Osteocyte (in vitro differentiated cells): ENCODE results near the gene SPART. TPM values are rescaled to one million over a fixed set of nuclear protein-coding genes. Genes with fewer than 3 reads are reported as not detected.
A peak's percentile ranks its signal among the peaks of the same experiment; 100 is the strongest.
"Not testable (repeated sequence)": the region's sequence is repeated elsewhere in the genome, so short reads cannot be mapped to it uniquely, and the experiment has no call there.

Experiments used
- DNase-seq: peaks from one replicate; pipeline ENCODE4 v3.0.0; 2021; ENCODE audit warnings: mixed read lengths; ENCODE audit not compliant: unreplicated experiment; ENCODE audit errors: extremely low spot score
- H3K27ac Mint-ChIP-seq: one replicate; pipeline ENCODE4 v1.8.0; 2021; ENCODE audit warnings: mild to moderate bottlenecking, mixed read lengths; ENCODE audit not compliant: unreplicated experiment
- H3K27me3 Mint-ChIP-seq: one replicate; pipeline ENCODE4 v1.8.0; 2021; ENCODE audit warnings: mixed read lengths; ENCODE audit not compliant: unreplicated experiment
- H3K36me3 Mint-ChIP-seq: one replicate; pipeline ENCODE4 v1.8.0; 2021; ENCODE audit warnings: mixed read lengths; ENCODE audit not compliant: unreplicated experiment
- H3K4me1 Mint-ChIP-seq: one replicate; pipeline ENCODE4 v1.8.0; 2021; ENCODE audit warnings: mixed read lengths; ENCODE audit not compliant: unreplicated experiment
- H3K4me3 Mint-ChIP-seq: one replicate; pipeline ENCODE4 v1.8.0; 2021; ENCODE audit warnings: mild to moderate bottlenecking, moderate library complexity, mixed read lengths; ENCODE audit not compliant: unreplicated experiment
- H3K9me3 Mint-ChIP-seq: one replicate; pipeline ENCODE4 v1.8.0; 2021; ENCODE audit warnings: mixed read lengths; ENCODE audit not compliant: unreplicated experiment
- CTCF ChIP-seq: fragments of 200-600 bp; sonication (generic); IDR thresholded peaks from 2 replicates; pipeline ENCODE4 v1.5.0; 2021; ENCODE audit warnings: antibody characterized with exemption, mild to moderate bottlenecking, moderate library complexity
- total RNA-seq: library from RNA; stranded (reverse); gene quantifications from 2 replicates; pipeline ENCODE4 v1.2.1, GENCODE V29; 2021

SPART gene
- total RNA-seq, 1 donor from 2014 or later, result 87.1 TPM

GRCh38 chr13:36302289-36302688 is 43.9 kb downstream of the SPART start:
- no peaks in the 10 kb centered on the region for H3K27me3 Mint-ChIP-seq
- peaks cover 39% of the 10 kb centered on the region for H3K36me3 Mint-ChIP-seq
- no peaks in the 10 kb centered on the region for H3K9me3 Mint-ChIP-seq
- no peak for DNase-seq
- H3K4me1 Mint-ChIP-seq, result peaks cover 14% of the 10 kb centered on the region
- H3K27ac Mint-ChIP-seq, result no peak overlapping the region
- TF ChIP-seq CTCF, result no peak
- no peak overlapping the region for H3K4me3 Mint-ChIP-seq

GRCh38 chr13:36299469-36299868 is 46.7 kb downstream of the SPART start:
- H3K27me3 Mint-ChIP-seq, H3K9me3 Mint-ChIP-seq, H3K4me3 Mint-ChIP-seq, H3K27ac Mint-ChIP-seq, DNase-seq: not testable (repeated sequence)
- peaks cover 20% of the 10 kb centered on the region for H3K4me1 Mint-ChIP-seq
- peaks cover 27% of the 10 kb centered on the region for H3K36me3 Mint-ChIP-seq

GRCh38 chr13:36298535-36299068 is 47.6 kb downstream of the SPART start:
- Mint-ChIP-seq H3K27me3 (no peaks in the 10 kb centered on the region), H3K4me3 (peak overlapping the region; percentile 81), H3K36me3 (peaks cover 19% of the 10 kb centered on the region), H3K27ac (peak overlapping the region; percentile 68), H3K4me1 (peaks cover 20% of the 10 kb centered on the region), H3K9me3 (no peaks in the 10 kb centered on the region)
- TF ChIP-seq CTCF, result no peak
- no peak for DNase-seq

- H3K4me1 Mint-ChIP-seq, result peaks cover 20% of the 10 kb centered on the region
- peak within 1 kb of the TSS; percentile 69 for H3K27ac Mint-ChIP-seq
- no peak for TF ChIP-seq CTCF
- peak; percentile 88 for DNase-seq
- no peaks in the 10 kb centered on the region for H3K9me3 Mint-ChIP-seq
- H3K27me3 Mint-ChIP-seq, result no peaks in the 10 kb centered on the region
- H3K36me3 Mint-ChIP-seq, result peaks cover 15% of the 10 kb centered on the region
- peak within 1 kb of the TSS; percentile 81 for H3K4me3 Mint-ChIP-seq
These were observed 48.5 kb downstream of the SPART start, which contains the start of gene CCDC169 for GRCh38 chr13:36297366-36298338. Gene CCDC169, minus strand, starts transcription at chr13:36297814. Its CDS starts 95 bp downstream, at chr13:36297719.

GRCh38 chr13:36294096-36294495 is 52.1 kb downstream of the SPART start:
- no peak for DNase-seq
- no peaks in the 10 kb centered on the region for H3K27me3 Mint-ChIP-seq
- no peak for TF ChIP-seq CTCF
- no peak overlapping the region for H3K4me3 Mint-ChIP-seq
- no peaks in the 10 kb centered on the region for H3K36me3 Mint-ChIP-seq
- no peaks in the 10 kb centered on the region for H3K9me3 Mint-ChIP-seq
- H3K27ac Mint-ChIP-seq, result no peak overlapping the region
- H3K4me1 Mint-ChIP-seq, result peaks cover 20% of the 10 kb centered on the region
